Limb (tissue), 2 donors: ENCODE data around the gene ZNF593OS.

Experiments used
- DNase-seq, 2 donors: peaks; one replicate each; pipeline ENCODE4 v3.0.0-alpha.2; 2016; ENCODE audit errors: extremely low spot score in 2 of 2

ZNF593OS gene

GRCh38 chr1:26171084-26172072 lies at the start of gene ZNF593OS:
Gene ZNF593OS, minus strand, starts transcription at chr1:26171832. Its CDS starts 171 bp downstream, at chr1:26171661.
- no peak for DNase-seq

- no peak for DNase-seq
Observed at GRCh38 chr1:26221094-26221493, 49.5 kb upstream of the ZNF593OS start.

- no peak for DNase-seq
Observed at GRCh38 chr1:26220199-26220912, 48.7 kb upstream of the ZNF593OS start.

GRCh38 chr1:26218906-26219494 lies 47.4 kb upstream of the ZNF593OS start:
- no peak for DNase-seq

GRCh38 chr1:26215246-26215645 lies 43.6 kb upstream of the ZNF593OS start:
- no peak for DNase-seq

- DNase-seq: no peak
Observed at GRCh38 chr1:26213335-26213905, 41.8 kb upstream of the ZNF593OS start.

GRCh38 chr1:26212726-26213125 lies 41.1 kb upstream of the ZNF593OS start:
- DNase-seq: no peak

GRCh38 chr1:26210147-26210870 lies 38.7 kb upstream of the ZNF593OS start:
- DNase-seq: no peak

GRCh38 chr1:26203642-26204318 lies 32.1 kb upstream of the ZNF593OS start:
- no peak for DNase-seq

GRCh38 chr1:26200413-26200812 lies 28.8 kb upstream of the ZNF593OS start:
- no peak for DNase-seq

GRCh38 chr1:26197813-26198212 lies 26.2 kb upstream of the ZNF593OS start:
- no peak for DNase-seq

- no peak for DNase-seq
Observed at GRCh38 chr1:26197301-26197700, 25.7 kb upstream of the ZNF593OS start.

GRCh38 chr1:26195805-26196204 lies 24.2 kb upstream of the ZNF593OS start:
- no peak for DNase-seq

GRCh38 chr1:26191739-26192138 lies 20.1 kb upstream of the ZNF593OS start:
- DNase-seq: no peak

- no peak for DNase-seq
Observed at GRCh38 chr1:26190373-26190987, 18.8 kb upstream of the ZNF593OS start, which contains the start of gene CATSPER4. Gene CATSPER4, plus strand, starts transcription at chr1:26190602. Its CDS starts 26 bp downstream, at chr1:26190628.

GRCh38 chr1:26189751-26190275 lies 18.2 kb upstream of the ZNF593OS start:
- DNase-seq: no peak

- DNase-seq: no peak
Observed at GRCh38 chr1:26189331-26189730, 17.7 kb upstream of the ZNF593OS start.

GRCh38 chr1:26188477-26188876 lies 16.8 kb upstream of the ZNF593OS start:
- DNase-seq: no peak

- no peak for DNase-seq
Observed at GRCh38 chr1:26187882-26188281, 16.2 kb upstream of the ZNF593OS start.

- DNase-seq: no peak
Observed at GRCh38 chr1:26184883-26185282, 13.3 kb upstream of the ZNF593OS start.
